ENCODE measurements around the gene DIAPH1. TPM values are rescaled to one million over a fixed set of nuclear protein-coding genes. Genes with fewer than 3 reads are reported as not detected.

Gene DIAPH1
- total RNA-seq, 1 donor from 2014 or later = 23.3 TPM

DNA sequence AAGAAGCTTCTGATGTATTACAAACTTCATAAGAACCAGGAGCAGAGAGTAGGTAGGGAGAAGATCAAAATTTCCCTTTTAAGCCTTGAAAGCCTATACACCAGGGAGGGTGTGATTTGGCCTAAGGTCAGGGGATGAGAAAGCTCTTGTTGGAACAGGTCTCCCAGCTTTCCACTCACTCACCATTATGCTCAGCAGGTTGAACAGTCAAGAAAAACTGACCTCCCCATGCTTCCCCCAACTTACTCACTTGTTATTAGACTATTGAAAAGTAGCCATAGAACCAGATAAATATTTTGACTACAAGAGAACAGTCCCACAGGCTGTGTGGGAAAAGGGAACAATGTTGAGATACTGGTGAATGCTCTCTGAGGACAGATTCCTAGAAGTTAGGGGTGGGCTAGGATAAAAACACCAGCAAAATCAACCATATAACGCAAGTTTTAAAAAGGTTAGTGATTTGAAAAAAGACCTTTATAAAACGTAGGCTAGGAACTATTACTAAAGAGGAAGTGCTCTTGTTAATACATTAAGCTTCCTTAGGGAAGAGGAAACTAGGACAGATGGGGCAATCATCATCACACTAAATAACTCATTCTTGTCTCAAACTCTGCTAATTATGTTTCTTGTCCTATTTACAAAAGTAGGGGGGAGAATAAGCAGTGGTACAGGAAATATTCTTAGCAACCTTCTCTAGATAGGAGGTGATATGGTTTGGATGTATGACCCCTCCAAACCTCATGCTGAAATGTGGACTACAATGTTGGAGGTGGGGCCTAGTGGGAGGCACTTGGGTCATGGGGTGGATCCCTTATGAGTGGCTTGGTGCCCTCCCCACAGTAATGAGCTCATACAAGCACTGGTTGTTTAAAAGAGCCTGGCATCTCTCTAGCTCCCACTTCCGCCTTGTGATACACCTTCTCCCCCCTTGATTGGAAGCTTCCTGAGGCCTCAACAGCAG, 98.9 kb downstream of the DIAPH1 start:
- no peak for DNase-seq

DNA sequence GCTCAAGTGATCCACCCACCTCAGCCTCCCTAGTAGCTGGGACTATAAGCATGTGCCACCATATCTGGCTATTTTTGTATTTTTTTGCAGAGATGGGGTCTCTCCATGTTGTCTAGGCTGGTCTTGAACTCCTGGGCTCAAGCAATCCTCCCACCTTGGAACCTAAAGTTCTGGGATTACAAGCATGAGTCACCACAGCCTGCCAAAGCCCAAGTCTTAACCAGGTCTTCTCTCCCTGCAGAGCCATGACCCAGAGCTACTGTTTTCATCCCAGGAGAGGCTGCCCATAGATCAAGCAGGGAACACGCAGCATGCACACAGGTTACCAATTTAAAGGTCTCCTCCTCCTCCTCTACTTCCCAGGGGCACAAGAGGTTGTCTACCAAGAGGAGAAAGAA, 100.2 kb downstream of the DIAPH1 start:
- no peak for DNase-seq

- DNase-seq = peak; percentile 29
Measured at GRCh38 chr5:141517880-141518617, 100.8 kb downstream of the DIAPH1 start.

GRCh38 chr5:141517312-141517711, 101.5 kb downstream of the DIAPH1 start:
- DNase-seq = no peak

- DNase-seq = no peak
Measured at GRCh38 chr5:141516672-141517025, 102.2 kb downstream of the DIAPH1 start.

- DNase-seq = no peak
Measured at GRCh38 chr5:141515946-141516671, 102.7 kb downstream of the DIAPH1 start.

DNA sequence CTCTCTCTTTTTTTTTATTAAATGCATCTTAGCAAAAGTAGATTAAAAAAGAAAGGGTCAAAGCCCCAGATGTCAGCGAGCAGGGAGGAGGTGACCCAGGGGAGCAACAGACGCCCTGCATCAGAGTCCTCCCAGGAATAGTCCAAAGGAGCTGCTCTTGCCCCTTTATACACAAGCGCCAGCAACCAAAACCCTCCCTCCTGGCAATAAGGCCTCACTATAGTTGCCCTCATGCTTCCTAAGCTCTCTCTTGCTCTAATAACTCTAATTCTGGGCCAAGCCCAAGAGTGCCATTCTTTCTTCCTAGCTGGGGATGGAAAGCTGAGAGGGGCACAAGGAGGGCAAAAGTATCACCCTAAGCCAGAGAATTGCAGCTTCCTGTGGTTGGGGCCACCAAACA, 103.7 kb downstream of the DIAPH1 start:
- DNase-seq = no peak

- DNase-seq = no peak
Measured at GRCh38 chr5:141514330-141515133, 104.3 kb downstream of the DIAPH1 start.

DNA sequence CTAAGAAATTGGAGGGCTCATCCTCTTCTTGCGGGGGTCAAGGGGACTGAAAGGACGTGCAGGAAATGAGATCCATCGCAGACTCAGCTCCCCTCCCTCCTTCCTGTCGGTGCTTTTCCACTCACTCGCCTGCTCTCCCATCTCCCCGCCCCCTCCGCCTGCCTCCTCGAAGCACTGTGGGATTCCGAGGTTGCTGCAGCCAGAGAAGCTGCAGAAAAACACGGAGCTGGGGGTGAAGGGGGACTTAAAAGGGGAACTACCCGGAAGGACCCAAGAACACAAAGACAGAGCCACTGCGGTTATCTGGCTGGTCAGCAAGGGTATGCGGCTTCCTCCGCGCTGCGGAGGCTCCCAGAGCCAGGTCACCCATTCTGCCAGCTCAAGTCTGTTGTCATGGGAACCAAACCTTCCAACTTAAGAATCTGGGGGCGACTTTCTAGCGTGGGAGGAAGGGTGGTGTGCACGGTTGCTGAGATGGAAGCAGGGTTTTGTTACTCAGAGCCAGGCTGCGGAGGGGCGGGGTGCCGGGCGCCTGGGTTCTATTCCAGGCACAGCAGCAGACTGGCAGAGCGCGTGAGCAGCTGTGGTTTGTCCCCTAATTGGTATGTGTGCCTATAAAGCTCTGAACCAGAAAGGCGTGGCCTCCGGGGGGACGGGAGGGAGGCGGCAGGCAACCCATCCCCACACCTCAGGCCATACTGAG, 105.0 kb downstream of the DIAPH1 start:
- DNase-seq = peak; percentile 90

GRCh38 chr5:141512911-141513626, 105.7 kb downstream of the DIAPH1 start:
- peak; percentile 78 for DNase-seq

- no peak for DNase-seq
Measured at GRCh38 chr5:141512390-141512910, 106.3 kb downstream of the DIAPH1 start.

GRCh38 chr5:141511771-141512325, 107.0 kb downstream of the DIAPH1 start:
- DNase-seq = no peak

GRCh38 chr5:141510850-141511601, 107.8 kb downstream of the DIAPH1 start:
- no peak for DNase-seq

DNA sequence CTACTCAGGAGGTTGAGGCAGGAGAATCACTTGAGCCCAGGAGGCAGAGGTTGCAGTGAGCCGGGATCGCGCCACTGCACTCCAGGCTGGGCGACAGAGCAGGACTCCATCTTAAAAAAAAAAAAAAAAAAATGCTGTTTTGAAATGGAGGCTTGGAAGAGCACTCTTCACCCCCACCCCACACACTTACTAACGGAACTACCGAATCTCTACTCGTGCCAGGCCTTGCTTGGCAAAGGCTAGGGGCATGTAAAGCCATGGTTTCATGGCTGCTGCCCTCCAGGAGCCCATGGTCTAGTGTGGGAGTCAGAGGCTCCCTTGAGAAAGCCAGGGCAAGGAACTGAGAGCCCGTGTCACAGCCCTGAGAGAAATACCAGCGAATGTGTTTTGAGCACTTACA, 108.6 kb downstream of the DIAPH1 start:
- no peak for DNase-seq

- peak; percentile 96 for DNase-seq
Measured at GRCh38 chr5:141508798-141509611, 109.8 kb downstream of the DIAPH1 start.

GRCh38 chr5:141508440-141508797, 110.4 kb downstream of the DIAPH1 start:
- DNase-seq = no peak

DNA sequence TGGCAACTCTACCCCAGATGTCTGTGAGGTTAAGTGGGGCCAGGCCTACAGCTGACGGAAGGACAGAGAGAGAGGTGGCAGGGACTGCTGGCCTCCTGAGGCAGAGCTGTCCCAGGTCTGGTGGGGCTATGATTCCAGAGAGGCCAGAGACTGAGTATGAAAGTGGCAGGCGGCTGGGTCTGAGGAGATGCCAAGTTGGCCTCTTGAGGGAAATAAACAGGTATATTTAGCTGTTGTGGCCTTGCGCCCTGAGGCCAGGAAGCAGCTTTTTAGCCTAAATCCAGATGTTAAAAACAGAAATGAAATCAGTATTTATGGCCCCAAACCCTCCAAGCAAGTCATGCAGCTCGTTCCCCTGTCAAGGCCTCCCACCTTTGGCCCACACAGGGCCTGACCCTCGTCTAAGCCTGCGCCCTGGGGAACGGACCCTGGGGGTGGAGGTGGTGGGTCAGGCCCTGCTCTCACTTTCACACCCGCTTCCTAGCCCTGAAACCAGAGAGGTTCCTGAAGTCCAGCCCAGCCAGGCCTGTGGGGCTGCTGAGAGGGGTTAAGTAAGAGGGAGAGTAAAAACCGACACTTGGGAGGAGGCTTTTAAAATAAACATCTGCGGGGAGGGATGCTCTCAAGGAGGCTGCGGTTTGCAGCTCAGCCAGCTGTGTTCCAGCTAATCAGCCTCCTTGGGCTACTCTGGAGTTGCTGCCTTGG, 111.3 kb downstream of the DIAPH1 start:
- peak; percentile 84 for DNase-seq
